GM18507 (cell line): ENCODE data around the gene DDX51.

Experiments used
- DNase-seq: peaks from one replicate; pipeline ENCODE4 v3.0.0; 2011; ENCODE audit warnings: low read depth; ENCODE audit not compliant: insufficient read length; ENCODE audit errors: extremely low spot score
- FAIRE-seq: peaks from 2 replicates; lab custom pipeline; 2011; peaks lifted over from hg19 to GRCh38; lab: Jason Lieb, UNC

Gene DDX51, protein sequence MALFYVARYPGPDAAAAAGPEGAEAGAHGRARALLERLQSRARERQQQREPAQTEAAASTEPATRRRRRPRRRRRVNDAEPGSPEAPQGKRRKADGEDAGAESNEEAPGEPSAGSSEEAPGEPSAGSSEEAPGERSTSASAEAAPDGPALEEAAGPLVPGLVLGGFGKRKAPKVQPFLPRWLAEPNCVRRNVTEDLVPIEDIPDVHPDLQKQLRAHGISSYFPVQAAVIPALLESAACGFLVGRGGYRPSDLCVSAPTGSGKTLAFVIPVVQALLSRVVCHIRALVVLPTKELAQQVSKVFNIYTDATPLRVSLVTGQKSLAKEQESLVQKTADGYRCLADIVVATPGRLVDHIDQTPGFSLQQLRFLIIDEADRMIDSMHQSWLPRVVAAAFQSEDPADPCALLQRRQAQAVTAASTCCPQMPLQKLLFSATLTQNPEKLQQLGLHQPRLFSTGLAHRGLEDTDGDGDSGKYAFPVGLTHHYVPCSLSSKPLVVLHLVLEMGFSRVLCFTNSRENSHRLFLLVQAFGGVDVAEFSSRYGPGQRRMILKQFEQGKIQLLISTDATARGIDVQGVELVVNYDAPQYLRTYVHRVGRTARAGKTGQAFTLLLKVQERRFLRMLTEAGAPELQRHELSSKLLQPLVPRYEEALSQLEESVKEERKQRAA

GRCh38 chr12:132144115-132144809 lies at the start of gene DDX51, which contains the start of gene NOC4L:
Gene DDX51, minus strand, starts transcription at chr12:132144319. Its CDS starts 23 bp downstream, at chr12:132144296.
Gene NOC4L, plus strand, starts transcription at chr12:132144457. Its CDS starts 32 bp downstream, at chr12:132144489.
- DNase-seq: peak; percentile 94
- FAIRE-seq: peak; percentile 96

GRCh38 chr12:132191715-132192553 lies 47.8 kb upstream of the DDX51 start:
- FAIRE-seq: no peak

GRCh38 chr12:132190834-132191500 lies 46.8 kb upstream of the DDX51 start:
- FAIRE-seq: no peak

More at GRCh38 chr12:132191715-132192553, 47.8 kb upstream of the DDX51 start:
- DNase-seq: no peak

DNA sequence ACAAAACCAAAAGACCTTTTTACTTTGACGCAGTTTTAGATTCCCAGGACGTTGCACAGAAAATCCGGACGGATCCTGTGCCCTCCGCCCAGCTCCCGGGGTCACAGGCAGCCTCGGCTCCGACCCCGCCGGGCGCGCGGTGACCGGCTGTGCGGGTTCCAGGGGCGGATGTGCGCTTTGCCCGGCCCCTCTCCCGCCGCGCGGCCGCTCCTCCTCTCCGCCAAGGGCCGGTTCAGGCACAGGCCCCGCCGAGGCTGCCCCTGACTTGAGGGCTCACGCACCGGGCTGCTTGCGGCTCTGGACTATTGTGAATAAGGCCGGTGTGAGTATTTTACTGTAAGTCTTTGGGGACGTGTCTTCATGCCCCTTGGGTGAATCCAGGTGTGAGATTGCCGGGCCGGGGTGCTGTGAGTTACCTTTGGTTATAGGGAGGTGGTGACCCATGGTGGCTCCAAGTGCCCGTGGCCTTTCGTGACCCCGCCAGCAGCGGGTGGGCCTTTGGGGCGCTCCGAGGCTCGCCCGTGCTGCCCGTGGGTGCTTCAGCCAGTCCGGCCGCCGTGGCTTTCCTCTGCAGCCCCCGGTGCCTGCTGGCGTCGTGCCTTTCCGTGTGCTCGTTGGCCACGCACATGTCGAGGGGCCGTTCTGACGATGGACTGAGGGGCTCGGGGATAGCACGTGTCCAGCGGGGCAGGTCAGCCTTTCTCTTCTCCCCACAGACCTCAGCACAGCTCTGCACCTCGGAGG lies 46.1 kb upstream of the DDX51 start:
- FAIRE-seq (no peak), DNase-seq (no peak)

More at GRCh38 chr12:132190834-132191500, 46.8 kb upstream of the DDX51 start:
- no peak for DNase-seq

DNA sequence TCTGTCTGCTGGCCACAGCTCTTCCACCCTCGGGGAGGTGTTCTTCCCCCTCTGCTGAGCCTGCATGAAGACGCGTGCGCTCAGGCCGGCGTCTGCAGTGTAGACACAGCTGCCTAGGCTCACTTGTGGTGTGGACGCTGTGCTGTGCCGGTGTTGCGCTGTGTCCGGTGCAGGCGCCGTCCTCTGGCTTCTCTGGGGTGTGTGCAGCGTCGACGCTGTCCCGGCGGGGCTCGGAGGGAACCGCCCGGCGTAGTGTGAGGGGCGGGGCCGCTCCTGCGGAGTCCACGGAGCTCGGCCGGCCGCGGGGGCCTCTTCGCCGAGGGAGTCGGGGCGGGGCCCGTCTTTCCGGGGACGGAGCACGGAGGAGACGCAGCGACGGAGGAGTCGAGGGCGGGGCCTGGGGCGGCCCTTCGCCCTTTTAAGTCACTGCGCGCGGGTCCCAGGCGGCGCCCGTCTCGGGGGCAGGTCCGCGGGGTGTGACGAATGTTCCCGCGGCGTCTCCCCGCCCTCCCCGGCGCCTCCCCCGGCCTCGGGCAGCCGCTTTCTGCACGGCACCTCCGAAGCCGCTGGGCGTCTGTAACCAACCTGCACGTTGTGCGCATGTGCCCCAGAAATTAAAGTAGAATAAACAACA lies 45.4 kb upstream of the DDX51 start:
- FAIRE-seq (peak; percentile 90), DNase-seq (peak; percentile 92)

- FAIRE-seq (no peak), DNase-seq (no peak)
These were observed 44.8 kb upstream of the DDX51 start for GRCh38 chr12:132188916-132189325.

DNA sequence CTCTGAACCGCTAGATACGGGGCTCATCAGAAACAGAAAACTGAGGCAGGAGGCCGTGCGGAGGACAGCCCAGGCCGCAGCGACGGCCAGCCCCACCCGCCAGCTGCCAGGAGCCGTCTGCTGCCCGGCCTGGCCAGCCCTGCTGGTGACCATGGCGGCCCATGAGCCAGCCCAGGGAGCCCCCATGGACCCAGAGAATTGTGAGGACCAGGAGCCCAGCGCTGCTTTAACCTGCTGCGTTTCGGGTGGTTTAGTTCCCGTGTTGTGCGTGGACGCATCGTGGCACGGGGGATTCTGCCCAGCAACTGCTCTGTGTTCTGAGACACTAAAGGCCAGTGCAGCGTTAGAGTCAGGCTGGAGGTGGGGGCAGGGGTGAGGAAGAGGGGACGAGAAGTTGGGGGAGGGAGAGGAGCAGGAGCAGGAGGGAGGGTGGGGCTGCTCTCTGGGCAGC lies 44.4 kb upstream of the DDX51 start:
- no peak for FAIRE-seq
- DNase-seq: no peak

DNA sequence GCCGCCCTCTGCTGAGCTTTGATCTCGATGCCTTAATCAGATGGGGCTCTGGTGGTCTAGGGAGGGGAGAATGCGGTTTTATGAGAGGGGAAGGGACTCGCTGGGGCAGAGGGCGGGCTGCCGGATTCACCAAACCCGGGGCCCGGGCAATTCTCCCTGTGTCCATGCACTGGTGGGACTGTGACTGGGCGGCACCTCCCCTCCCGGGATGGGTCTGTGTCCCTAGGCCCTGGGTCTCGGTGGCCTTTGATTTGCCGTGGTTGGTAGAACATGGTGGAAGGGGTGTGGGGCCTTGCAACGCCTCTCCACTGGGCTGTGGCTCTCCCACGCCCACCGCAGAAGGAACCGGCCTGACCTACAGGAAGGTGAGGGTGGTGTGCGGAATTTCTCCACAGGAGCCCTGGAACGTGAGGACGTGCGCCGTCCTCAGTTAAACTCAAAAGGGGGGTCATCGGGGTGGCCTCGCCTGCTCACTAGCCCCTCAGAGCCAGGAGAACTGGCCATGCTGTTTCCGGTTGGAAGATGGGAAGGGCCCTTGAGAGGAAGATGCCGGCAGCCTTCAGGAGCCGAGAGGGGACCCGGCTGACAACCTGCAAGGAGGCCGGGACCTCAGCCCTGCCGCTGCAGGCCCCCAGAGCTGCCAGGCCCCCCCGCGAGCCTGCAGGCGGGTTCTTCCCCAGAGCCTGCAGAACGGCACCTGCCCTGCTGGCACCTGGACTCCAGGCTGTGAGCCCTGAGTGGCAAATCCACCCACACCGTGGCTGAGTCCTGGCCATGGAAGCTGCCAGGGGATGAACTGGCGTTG lies 43.7 kb upstream of the DDX51 start:
- DNase-seq (no peak), FAIRE-seq (no peak)

DNA sequence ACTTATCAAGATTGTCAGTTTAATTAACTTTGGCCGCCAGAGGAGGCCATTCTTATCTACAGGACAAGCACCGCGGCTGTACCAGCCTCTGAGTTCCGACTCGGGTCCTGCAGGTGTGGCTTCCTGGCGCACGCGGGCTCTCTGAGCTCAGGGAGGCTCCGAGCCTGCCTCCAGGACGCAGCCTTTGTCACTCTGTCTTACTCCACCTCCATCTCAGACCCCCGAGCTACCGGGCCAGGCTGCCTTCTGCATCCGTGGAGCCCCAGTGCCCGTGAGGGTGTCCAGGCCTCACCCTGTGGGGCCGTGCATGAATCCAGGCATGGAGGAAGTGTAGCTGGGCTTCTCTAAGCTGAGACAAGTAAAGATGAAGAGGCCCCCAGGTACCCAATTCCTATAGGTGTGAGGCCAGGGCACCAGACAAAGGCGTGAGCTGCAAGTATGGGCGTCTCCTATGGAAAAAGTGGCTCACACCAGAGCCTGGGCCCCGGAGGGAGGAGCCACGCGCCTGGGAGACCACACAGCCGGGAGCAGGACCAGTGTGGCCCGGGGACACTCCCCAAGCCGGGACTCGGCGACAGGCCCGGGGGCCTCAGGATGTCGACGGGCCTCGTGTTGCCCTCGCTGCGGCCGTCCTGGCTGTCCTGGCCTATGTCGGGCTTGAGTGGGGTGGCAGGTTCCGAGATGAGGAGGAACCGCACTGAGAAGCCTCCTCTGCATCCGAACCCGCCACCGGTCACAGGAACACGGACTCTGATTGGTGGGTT lies 42.9 kb upstream of the DDX51 start:
- DNase-seq (no peak), FAIRE-seq (no peak)

DNA sequence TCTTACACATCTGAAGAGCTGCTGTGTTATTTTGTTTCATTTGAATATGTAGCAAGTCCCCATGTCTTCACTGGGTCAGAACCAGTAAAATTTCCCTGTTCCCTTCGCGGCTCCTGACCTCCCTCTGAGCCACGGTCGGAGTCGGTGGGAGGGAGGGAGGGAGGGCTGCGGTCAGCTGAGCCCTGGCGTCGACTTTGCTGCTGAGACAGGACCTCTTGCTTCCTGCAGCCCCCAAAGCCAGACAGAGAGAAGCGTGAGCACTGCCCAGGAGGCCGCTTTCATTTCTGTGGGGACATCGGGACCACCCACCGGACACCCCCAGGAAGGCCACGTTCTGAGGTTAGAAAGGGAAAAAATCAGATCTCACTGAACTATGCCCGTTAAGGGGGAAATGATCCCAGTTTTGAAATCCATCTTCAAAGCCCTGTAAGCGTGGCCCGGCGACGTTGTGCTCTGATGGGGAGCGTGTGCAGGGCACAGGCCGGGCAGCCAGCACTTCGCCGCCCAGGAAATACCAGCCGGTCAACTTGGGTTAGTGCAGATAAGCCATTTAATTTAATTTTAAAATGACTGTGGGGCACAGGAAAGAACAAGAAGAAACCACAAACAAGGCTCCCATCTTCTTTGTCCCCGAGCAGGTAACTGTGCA lies 42.2 kb upstream of the DDX51 start:
- FAIRE-seq (no peak), DNase-seq (no peak)

GRCh38 chr12:132185705-132186104 lies 41.6 kb upstream of the DDX51 start:
- DNase-seq: no peak
- FAIRE-seq: no peak

- FAIRE-seq (no peak), DNase-seq (no peak)
These were observed 38.7 kb upstream of the DDX51 start for GRCh38 chr12:132182711-132183365.

DNA sequence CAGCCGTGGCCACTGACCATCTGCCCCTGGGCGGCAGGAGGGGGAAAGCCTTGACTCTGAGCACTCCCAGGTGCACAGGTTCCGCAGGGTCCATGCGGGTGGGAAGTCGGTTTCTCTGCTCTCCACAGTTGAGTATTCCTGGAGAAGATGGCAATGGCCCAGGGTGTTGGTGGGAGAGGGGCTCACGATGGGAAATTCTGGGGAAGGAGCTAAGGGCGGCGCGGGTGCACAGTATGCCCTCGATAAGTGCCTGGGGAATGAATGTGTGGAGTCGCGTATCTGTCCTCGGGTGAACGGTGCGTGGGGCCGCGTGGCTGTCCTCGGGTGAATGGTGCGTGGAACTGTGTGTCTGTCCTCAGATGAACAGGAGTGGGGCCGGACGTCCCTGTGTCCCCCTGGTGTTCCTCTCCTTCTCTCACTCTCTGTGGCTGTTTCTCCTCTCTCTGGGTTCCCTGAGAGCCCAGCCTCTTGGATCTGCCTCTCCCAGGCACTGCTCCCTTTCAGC lies 38.1 kb upstream of the DDX51 start:
- no peak for FAIRE-seq
- DNase-seq: no peak

GRCh38 chr12:132181570-132182200 lies 37.6 kb upstream of the DDX51 start:
- FAIRE-seq (no peak), DNase-seq (no peak)
